ENCODE measurements around the gene TUBGCP3.

TUBGCP3 gene

DNA sequence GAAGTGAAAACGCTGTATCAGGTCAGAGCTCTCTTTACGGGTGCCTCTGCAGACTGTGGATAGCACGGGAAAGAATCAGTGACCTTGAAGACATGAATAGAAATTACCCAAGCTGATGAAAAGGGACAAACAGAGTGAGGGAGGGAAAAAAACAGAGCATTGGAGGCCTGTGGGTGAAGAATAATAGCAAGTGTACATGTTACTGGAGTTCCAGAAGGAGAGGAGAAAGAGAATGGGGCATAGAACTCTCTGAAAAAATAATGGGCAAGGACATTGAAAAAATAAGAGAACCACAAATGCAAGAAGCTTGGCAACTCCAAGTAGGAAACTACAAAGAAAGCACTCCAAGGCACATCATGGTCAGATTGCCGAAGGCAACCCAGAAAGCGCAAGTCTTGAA is 125.5 kb downstream of the TUBGCP3 start:
- H3F3A ChIP-seq (ENCODE audit: insufficient read depth) = no peaks in the 10 kb centered on the region
- TF ChIP-seq CTCF (IDR thresholded peaks at IDR 0.05; ENCODE audit: insufficient read depth, low read length, poor library complexity, severe bottlenecking) (no peak), EZH2phosphoT487 (conservative IDR thresholded peaks at IDR 0.05; ENCODE audit: low read length) (no peak)
- no peak overlapping the region for H3K4me3 ChIP-seq (ENCODE audit: insufficient read depth, low read length, poor library complexity, severe bottlenecking)
- no peaks in the 10 kb centered on the region for H3K79me2 ChIP-seq (ENCODE audit: insufficient read depth, low read length)
- H3K27me3 ChIP-seq (ENCODE audit: low read length) = no peaks in the 10 kb centered on the region
- H3K9ac ChIP-seq (ENCODE audit: low read length) = no peak overlapping the region
- H3K9me3 ChIP-seq (ENCODE audit: insufficient read depth, low read length) = peaks cover 4% of the 10 kb centered on the region; the same call in 1 of the 2 replicates
- no peaks in the 10 kb centered on the region for H3K9me2 ChIP-seq (replicated peaks; ENCODE audit: insufficient read depth, low read length)
- H3K4me2 ChIP-seq (ENCODE audit: low read depth, low read length, poor library complexity, severe bottlenecking) = no peak overlapping the region
- H2AFZ ChIP-seq (ENCODE audit: low read depth, low read length, severe bottlenecking) = no peak overlapping the region
- H3K27ac ChIP-seq (ENCODE audit: low read depth, low read length) = no peak overlapping the region
- no peaks in the 10 kb centered on the region; the same call in 1 of the 2 replicates for H3K36me3 ChIP-seq (ENCODE audit: low read length)
- H4K20me1 ChIP-seq (ENCODE audit: low read depth, low read length) = no peaks in the 10 kb centered on the region

- TF ChIP-seq CTCF (IDR thresholded peaks at IDR 0.05; ENCODE audit: insufficient read depth, low read length, poor library complexity, severe bottlenecking) (no peak), EZH2phosphoT487 (conservative IDR thresholded peaks at IDR 0.05; ENCODE audit: low read length) (no peak)
- Histone ChIP-seq H3K9ac (ENCODE audit: low read length) (no peak overlapping the region), H3K27me3 (ENCODE audit: low read length) (no peaks in the 10 kb centered on the region), H3K27ac (ENCODE audit: low read depth, low read length) (no peak overlapping the region), H3K79me2 (ENCODE audit: insufficient read depth, low read length) (no peaks in the 10 kb centered on the region), H3K9me3 (ENCODE audit: insufficient read depth, low read length) (peaks cover 4% of the 10 kb centered on the region; the same call in 1 of the 2 replicates), H3K9me2 (replicated peaks; ENCODE audit: insufficient read depth, low read length) (no peaks in the 10 kb centered on the region), H4K20me1 (ENCODE audit: low read depth, low read length) (no peaks in the 10 kb centered on the region), H3K4me3 (ENCODE audit: insufficient read depth, low read length, poor library complexity, severe bottlenecking) (no peak overlapping the region), H2AFZ (ENCODE audit: low read depth, low read length, severe bottlenecking) (no peak overlapping the region), H3K4me2 (ENCODE audit: low read depth, low read length, poor library complexity, severe bottlenecking) (no peak overlapping the region), H3K36me3 (ENCODE audit: low read length) (no peaks in the 10 kb centered on the region), H3F3A (ENCODE audit: insufficient read depth) (no peaks in the 10 kb centered on the region)
Measured at GRCh38 chr13:112457485-112457884, 130.5 kb downstream of the TUBGCP3 start.

- H3K4me3 ChIP-seq (ENCODE audit: insufficient read depth, low read length, poor library complexity, severe bottlenecking) = no peak overlapping the region
- H3K9me2 ChIP-seq (replicated peaks; ENCODE audit: insufficient read depth, low read length) = no peaks in the 10 kb centered on the region
- H4K20me1 ChIP-seq (ENCODE audit: low read depth, low read length) = no peaks in the 10 kb centered on the region
- TF ChIP-seq CTCF (IDR thresholded peaks at IDR 0.05; ENCODE audit: insufficient read depth, low read length, poor library complexity, severe bottlenecking) (no peak), EZH2phosphoT487 (conservative IDR thresholded peaks at IDR 0.05; ENCODE audit: low read length) (no peak)
- no peaks in the 10 kb centered on the region for H3K79me2 ChIP-seq (ENCODE audit: insufficient read depth, low read length)
- no peak overlapping the region for H3K9ac ChIP-seq (ENCODE audit: low read length)
- no peaks in the 10 kb centered on the region for H3K27me3 ChIP-seq (ENCODE audit: low read length)
- H3K4me2 ChIP-seq (ENCODE audit: low read depth, low read length, poor library complexity, severe bottlenecking) = no peak overlapping the region
- H3K9me3 ChIP-seq (ENCODE audit: insufficient read depth, low read length) = peaks cover 4% of the 10 kb centered on the region; the same call in 1 of the 2 replicates
- no peak overlapping the region for H2AFZ ChIP-seq (ENCODE audit: low read depth, low read length, severe bottlenecking)
- no peaks in the 10 kb centered on the region for H3F3A ChIP-seq (ENCODE audit: insufficient read depth)
- no peaks in the 10 kb centered on the region for H3K36me3 ChIP-seq (ENCODE audit: low read length)
- H3K27ac ChIP-seq (ENCODE audit: low read depth, low read length) = no peak overlapping the region
Measured at GRCh38 chr13:112457081-112457480, 130.9 kb downstream of the TUBGCP3 start.

All from SU-DHL-6 (cell line).